IMR-90 (cell line): ENCODE results near the gene FAS. TPM values are rescaled to one million over a fixed set of nuclear protein-coding genes. Genes with fewer than 3 reads are reported as not detected.

Experiments used
- ATAC-seq: fragments of 200-7000 bp; cut with Tn5 transposase; 2 replicates; pipeline ENCODE4 v1.9.1; 2020; ENCODE audit warnings: low read depth, mild to moderate bottlenecking, moderate library complexity
- BruUV-seq: library from RNA; stranded (reverse); fragments of 400-500 nt; replicated peaks from 2 replicates; lab custom pipeline; 2021; lab: Mats Ljungman, UMichigan
- CTCF ChIA-PET: fragments of 300-600 bp; formaldehyde crosslinking; extraction: SDS; loops from one replicate; lab custom pipeline; 2021; ENCODE audit warnings: antibody characterized with exemption; lab: Yijun Ruan, JAX
- POLR2A ChIA-PET: fragments of 300-600 bp; sonication (Branson Sonifier 250); formaldehyde crosslinking; loops from one replicate; lab custom pipeline; 2022; ENCODE audit warnings: antibody characterized with exemption; ENCODE audit not compliant: unreplicated experiment; lab: Charles Lee
- DNase-seq: peaks from one replicate; pipeline ENCODE4 v3.0.0; 2013
- H2AFZ ChIP-seq: replicated peaks from 2 replicates; pipeline ENCODE3; 2013; ENCODE audit warnings: low read length, mild to moderate bottlenecking; ENCODE audit not compliant: poor library complexity
- H2AK5ac ChIP-seq: 2 replicates; pipeline ENCODE4 v1.6.1; 2013; ENCODE audit warnings: low read depth, low read length, inconsistent platforms
- H2AK9ac ChIP-seq: replicated peaks from 2 replicates; pipeline ENCODE3; 2013; ENCODE audit warnings: mild to moderate bottlenecking, low read depth, low read length, moderate library complexity; ENCODE audit not compliant: poor library complexity
- H2BK120ac ChIP-seq: 2 replicates; pipeline ENCODE4 v1.6.1; 2013; ENCODE audit warnings: low read depth, low read length, inconsistent platforms
- H2BK15ac ChIP-seq: 3 replicates; pipeline ENCODE4 v1.6.1; 2013; ENCODE audit warnings: low read depth, low read length, inconsistent platforms
- H2BK20ac ChIP-seq: 2 replicates; pipeline ENCODE4 v1.6.1; 2013; ENCODE audit warnings: low read depth, mild to moderate bottlenecking, inconsistent platforms, low read length, moderate library complexity
- H2BK5ac ChIP-seq: 2 replicates; pipeline ENCODE4 v1.6.1; 2013; ENCODE audit warnings: mild to moderate bottlenecking, low read depth, low read length, inconsistent platforms; ENCODE audit not compliant: poor library complexity, severe bottlenecking
- H3K14ac ChIP-seq: replicated peaks from 2 replicates; pipeline ENCODE4 v1.6.1; 2013; ENCODE audit warnings: low read depth, low read length, inconsistent platforms
- H3K18ac ChIP-seq: 2 replicates; pipeline ENCODE4 v1.6.1; 2013; ENCODE audit warnings: low read depth, low read length, control low read depth
- H3K23ac ChIP-seq: 2 replicates; pipeline ENCODE4 v1.6.1; 2013; ENCODE audit warnings: low read depth, low read length, inconsistent platforms
- H3K27ac ChIP-seq: 2 replicates; pipeline ENCODE4 v1.5.1; 2013; ENCODE audit warnings: mild to moderate bottlenecking, control low read depth, low read length; ENCODE audit not compliant: insufficient read depth
- H3K27me3 ChIP-seq: 2 replicates; pipeline ENCODE4 v1.6.1; 2013; ENCODE audit warnings: low read length; ENCODE audit not compliant: control insufficient read depth, insufficient read depth
- H3K36me3 ChIP-seq: 2 replicates; pipeline ENCODE4 v1.6.1; 2013; ENCODE audit warnings: low read length, mixed read lengths; ENCODE audit not compliant: control insufficient read depth, insufficient read depth
- H3K4ac ChIP-seq: 2 replicates; pipeline ENCODE4 v1.6.1; 2013; ENCODE audit warnings: low read depth, low read length, inconsistent platforms
- H3K4me1 ChIP-seq: 2 replicates; pipeline ENCODE4 v1.6.1; 2013; ENCODE audit warnings: low read length, mixed read lengths; ENCODE audit not compliant: control insufficient read depth, insufficient read depth
- H3K4me2 ChIP-seq: 2 replicates; pipeline ENCODE4 v1.6.1; 2013; ENCODE audit warnings: low read depth, mild to moderate bottlenecking, control low read depth, low read length, moderate library complexity
- H3K4me3 ChIP-seq: 2 replicates; pipeline ENCODE4 v1.5.1; 2013; ENCODE audit warnings: low read depth, mild to moderate bottlenecking, control low read depth, low read length, moderate library complexity; ENCODE audit not compliant: insufficient read depth
- H3K56ac ChIP-seq: 2 replicates; pipeline ENCODE4 v1.6.1; 2013; ENCODE audit warnings: low read length, inconsistent platforms; ENCODE audit not compliant: insufficient read depth; ENCODE audit errors: extremely low read depth
- H3K79me1 ChIP-seq, 2 experiments: 2 replicates each; pipeline ENCODE4 v1.6.1; 2013; ENCODE audit warnings: low read length in 2 of 2, inconsistent platforms in 1 of 2, low read depth in 1 of 2
- H3K9ac ChIP-seq: 2 replicates; pipeline ENCODE4 v1.6.1; 2013; ENCODE audit warnings: low read depth, low read length, control low read depth
- H3K9me1 ChIP-seq: 2 replicates; pipeline ENCODE4 v1.6.1; 2013; ENCODE audit warnings: low read length, inconsistent platforms; ENCODE audit not compliant: insufficient read depth
- H3K9me3 ChIP-seq: 2 replicates; pipeline ENCODE4 v1.6.1; 2013; ENCODE audit warnings: low read length; ENCODE audit not compliant: control insufficient read depth, insufficient read depth
- H4K20me1 ChIP-seq: 2 replicates; pipeline ENCODE4 v1.6.1; 2013; ENCODE audit warnings: low read length, inconsistent platforms; ENCODE audit not compliant: insufficient read depth
- H4K5ac ChIP-seq: 2 replicates; pipeline ENCODE4 v1.6.1; 2013; ENCODE audit warnings: mild to moderate bottlenecking, low read depth, low read length, control low read depth
- H4K8ac ChIP-seq, 2 experiments: 2 replicates each; pipeline ENCODE4 v1.6.1; 2013; ENCODE audit warnings: low read depth in 2 of 2, low read length in 2 of 2, control low read depth in 1 of 2, inconsistent platforms in 1 of 2
- H4K91ac ChIP-seq: 2 replicates; pipeline ENCODE4 v1.6.1; 2013; ENCODE audit warnings: low read depth, low read length, inconsistent platforms; ENCODE audit not compliant: insufficient read depth
- BHLHE40 ChIP-seq: fragments of 150-350 bp; IDR thresholded peaks from 2 replicates; pipeline ENCODE4 v1.6.1; 2016; ENCODE audit warnings: mild to moderate bottlenecking, low read depth, low read length
- CEBPB ChIP-seq: IDR thresholded peaks from 2 replicates; pipeline ENCODE4 v1.6.1; 2012; ENCODE audit warnings: low read depth, low read length, improper control_type of control experiment
- CHD1 ChIP-seq: IDR thresholded peaks from 2 replicates; pipeline ENCODE4 v1.6.1; 2012; ENCODE audit warnings: low read depth, low read length, improper control_type of control experiment
- FOS ChIP-seq: fragments of 150-350 bp; IDR thresholded peaks from 2 replicates; pipeline ENCODE4 v1.6.1; 2016; ENCODE audit warnings: low read depth, low read length
- MAFK ChIP-seq: IDR thresholded peaks from 2 replicates; pipeline ENCODE4 v1.6.1; 2012; ENCODE audit warnings: low read depth, low read length, improper control_type of control experiment
- MAZ ChIP-seq: IDR thresholded peaks from 2 replicates; pipeline ENCODE4 v1.6.1; 2012; ENCODE audit warnings: low read depth, mild to moderate bottlenecking, low read length, improper control_type of control experiment, moderate library complexity, borderline replicate concordance
- MXI1 ChIP-seq: IDR thresholded peaks from 2 replicates; pipeline ENCODE4 v1.6.1; 2012; ENCODE audit warnings: low read depth, mild to moderate bottlenecking, low read length, moderate library complexity, borderline replicate concordance
- NFE2L2 ChIP-seq: fragments of 150-350 bp; IDR thresholded peaks from 2 replicates; pipeline ENCODE4 v1.6.1; 2016; ENCODE audit warnings: low read depth, mild to moderate bottlenecking, low read length
- POLR2A ChIP-seq: IDR thresholded peaks from 2 replicates; pipeline ENCODE4 v1.6.1; 2012; ENCODE audit warnings: mild to moderate bottlenecking, low read depth, low read length
- RFX5 ChIP-seq: IDR thresholded peaks from 2 replicates; pipeline ENCODE4 v1.8.0; 2012; ENCODE audit warnings: low read depth, mild to moderate bottlenecking, low read length, moderate library complexity
- SMC3 ChIP-seq: fragments of 150-350 bp; IDR thresholded peaks from 2 replicates; pipeline ENCODE4 v1.6.1; 2016; ENCODE audit warnings: low read depth, mild to moderate bottlenecking, antibody characterized with exemption, low read length, moderate library complexity
- WGBS, 2 experiments: methylation state at CpG; one replicate each; pipeline versions ENCODE4 v1.1.5 to v1.1.7; 2013; ENCODE audit warnings: missing lambda C conversion rate in 2 of 2; ENCODE audit not compliant: insufficient read length in 1 of 2; ENCODE audit errors: extremely low coverage in 2 of 2; 5-methylcytosine and 5-hydroxymethylcytosine counted together
- dilution Hi-C: fragments of 300-500 bp; cut with HindIII; formaldehyde crosslinking; loops from one replicate; pipeline ENCODE4 v1.14.3; 2018; ENCODE audit warnings: low sequenced_read_pairs; ENCODE audit not compliant: unreplicated experiment
- in situ Hi-C: fragments of 300-500 bp; cut with MboI; formaldehyde crosslinking; loops from 3 replicates; pipeline ENCODE4 v1.14.3; 2019; ENCODE audit warnings: low sequenced_read_pairs, inconsistent platforms, mixed read lengths
- intact Hi-C: fragments of 100-400 bp; cut with micrococcal nuclease; formaldehyde crosslinking; loops from 2 replicates; pipeline ENCODE4 v1.10.0; 2022
- polyA plus RNA-seq, 3 experiments: library from polyadenylated mRNA; depleted of rRNA; stranded (reverse); fragments of >200 nt; gene quantifications; 2 replicates each; pipeline ENCODE4 v1.2.3, GENCODE V29; 2012; ENCODE audit warnings: low replicate concordance in 1 of 3
- total RNA-seq: library from RNA; depleted of rRNA; stranded (reverse); fragments of >200 nt; gene quantifications from 2 replicates; pipeline ENCODE4 v1.2.3, GENCODE V29; 2012
- TF ChIP-seq, protein P1 (sequence below): fragments of 150-350 bp; IDR thresholded peaks from 2 replicates; pipeline ENCODE4 v1.6.1; 2016; ENCODE audit warnings: low read depth, mild to moderate bottlenecking, low read length, moderate library complexity, borderline replicate concordance
- TF ChIP-seq, protein P2 (sequence below): conservative IDR thresholded peaks from 2 replicates; pipeline ENCODE4 v1.5.1; 2012; ENCODE audit warnings: mild to moderate bottlenecking, low read depth, low read length, improper control_type of control experiment

FAS gene
- total and polyA plus RNA-seq, 2 of the 4 experiments (the other 2 are of a cell fraction), result 34.3 to 53.8 TPM

DNA sequence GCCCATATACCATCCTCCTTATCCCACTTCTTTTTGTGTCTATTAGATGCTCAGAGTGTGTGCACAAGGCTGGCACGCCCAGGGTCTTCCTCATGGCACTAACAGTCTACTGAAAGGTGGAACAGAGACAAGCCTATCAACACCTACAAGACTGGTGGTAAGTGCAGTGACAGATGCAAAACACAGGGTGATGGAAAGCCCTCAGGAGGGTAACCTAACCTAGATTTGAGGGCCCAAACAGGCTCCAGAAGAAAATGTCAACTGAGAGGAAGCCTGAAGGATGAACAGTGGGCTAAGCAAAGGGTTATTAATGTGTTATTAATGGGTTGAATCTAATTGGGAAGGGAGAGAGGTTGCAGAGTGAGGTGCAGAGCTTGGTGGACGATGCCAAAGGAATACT, 1.2 kb upstream of the FAS start:
- peak overlapping the region; percentile 86 for H3K18ac ChIP-seq
- H3K4me3 ChIP-seq, result peak overlapping the region; percentile 83
- DNase-seq (no peak), ATAC-seq (no peak)
- H3K27me3 ChIP-seq, result no peaks in the 10 kb centered on the region
- H4K5ac ChIP-seq, result peak overlapping the region; percentile 91
- peak overlapping the region; percentile 5; the same call in 1 of the 2 replicates for H3K56ac ChIP-seq
- H2BK5ac ChIP-seq, result peak overlapping the region; percentile 93
- peak overlapping the region; percentile 44 for H3K23ac ChIP-seq
- ChIA-PET POLR2A (interaction anchor here (1.3 to 1.6 kb wide), 2 partner anchors 44 to 109 kb away, joined by 5 to 7 read pairs; partner anchors contain the start of gene STAMBPL1), CTCF (interaction anchor here (1.2 to 1.3 kb wide), 2 partner anchors 35 to 153 kb away, joined by 3 read pairs; no protein-coding TSS in a partner anchor)
- in situ Hi-C loops, result no loop called here
- dilution Hi-C loops, result no loop called here
- no TSS peak for BruUV-seq
- H3K9ac ChIP-seq, result peak overlapping the region; percentile 91
- peaks cover 3% of the 10 kb centered on the region; the same call in 1 of the 2 replicates for H4K20me1 ChIP-seq
- H3K4me2 ChIP-seq, result peak overlapping the region; percentile 67
- WGBS, 2 experiments, result no CpG with 5 or more reads among the region's 2 CpGs
- peaks cover 38 to 74% of the 10 kb centered on the region in 2 experiments for H3K79me1 ChIP-seq
- H2BK120ac ChIP-seq, result peak overlapping the region; percentile 33
- peak overlapping the region; percentile 53 for H2AK9ac ChIP-seq
- intact Hi-C loops, result loop anchor here (1.0 to 5.0 kb wide), 2 partner anchors 224 to 297 kb away; no protein-coding TSS in a partner anchor
- H4K91ac ChIP-seq, result peak overlapping the region; percentile 16; the same call in 1 of the 2 replicates
- H2AK5ac ChIP-seq, result peak overlapping the region; percentile 46
- peak overlapping the region; percentile 46; the same call in 2 of the 3 replicates for H2BK15ac ChIP-seq
- peak overlapping the region; percentile 77 for H3K14ac ChIP-seq
- H3K9me3 ChIP-seq, result no peaks in the 10 kb centered on the region
- H3K27ac ChIP-seq, result peak overlapping the region; percentile 94
- peak overlapping the region; percentile 23 to 81; a peak in 2 of 4 replicates for H4K8ac ChIP-seq
- TF ChIP-seq FOS (no peak), MAZ (no peak), NFE2L2 (no peak), MAFK (no peak), BHLHE40 (no peak), MXI1 (no peak), POLR2A (no peak), CHD1 (no peak), RFX5 (no peak), SMC3 (no peak), CEBPB (no peak)
- TF ChIP-seq, protein P1, sequence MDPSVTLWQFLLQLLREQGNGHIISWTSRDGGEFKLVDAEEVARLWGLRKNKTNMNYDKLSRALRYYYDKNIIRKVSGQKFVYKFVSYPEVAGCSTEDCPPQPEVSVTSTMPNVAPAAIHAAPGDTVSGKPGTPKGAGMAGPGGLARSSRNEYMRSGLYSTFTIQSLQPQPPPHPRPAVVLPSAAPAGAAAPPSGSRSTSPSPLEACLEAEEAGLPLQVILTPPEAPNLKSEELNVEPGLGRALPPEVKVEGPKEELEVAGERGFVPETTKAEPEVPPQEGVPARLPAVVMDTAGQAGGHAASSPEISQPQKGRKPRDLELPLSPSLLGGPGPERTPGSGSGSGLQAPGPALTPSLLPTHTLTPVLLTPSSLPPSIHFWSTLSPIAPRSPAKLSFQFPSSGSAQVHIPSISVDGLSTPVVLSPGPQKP, result no peak
- TF ChIP-seq, protein P2, sequence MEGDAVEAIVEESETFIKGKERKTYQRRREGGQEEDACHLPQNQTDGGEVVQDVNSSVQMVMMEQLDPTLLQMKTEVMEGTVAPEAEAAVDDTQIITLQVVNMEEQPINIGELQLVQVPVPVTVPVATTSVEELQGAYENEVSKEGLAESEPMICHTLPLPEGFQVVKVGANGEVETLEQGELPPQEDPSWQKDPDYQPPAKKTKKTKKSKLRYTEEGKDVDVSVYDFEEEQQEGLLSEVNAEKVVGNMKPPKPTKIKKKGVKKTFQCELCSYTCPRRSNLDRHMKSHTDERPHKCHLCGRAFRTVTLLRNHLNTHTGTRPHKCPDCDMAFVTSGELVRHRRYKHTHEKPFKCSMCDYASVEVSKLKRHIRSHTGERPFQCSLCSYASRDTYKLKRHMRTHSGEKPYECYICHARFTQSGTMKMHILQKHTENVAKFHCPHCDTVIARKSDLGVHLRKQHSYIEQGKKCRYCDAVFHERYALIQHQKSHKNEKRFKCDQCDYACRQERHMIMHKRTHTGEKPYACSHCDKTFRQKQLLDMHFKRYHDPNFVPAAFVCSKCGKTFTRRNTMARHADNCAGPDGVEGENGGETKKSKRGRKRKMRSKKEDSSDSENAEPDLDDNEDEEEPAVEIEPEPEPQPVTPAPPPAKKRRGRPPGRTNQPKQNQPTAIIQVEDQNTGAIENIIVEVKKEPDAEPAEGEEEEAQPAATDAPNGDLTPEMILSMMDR, result no peak
- H3K4ac ChIP-seq, result peak overlapping the region; percentile 48
- no peak overlapping the region for H2AFZ ChIP-seq
- no peaks in the 10 kb centered on the region for H3K36me3 ChIP-seq
- H3K9me1 ChIP-seq, result no peaks in the 10 kb centered on the region
- H3K4me1 ChIP-seq, result peaks cover 8% of the 10 kb centered on the region
- peak overlapping the region; percentile 44 for H2BK20ac ChIP-seq
